AG04449 (cell line): ENCODE data around the gene SLAMF8.

Source experiments
- CTCF ChIA-PET: fragments of 350-600 bp; formaldehyde crosslinking; extraction: SDS; loops from one replicate; lab custom pipeline; 2021; ENCODE audit warnings: antibody characterized with exemption; lab: Yijun Ruan, JAX
- POLR2A ChIA-PET: fragments of 400-600, 350-600 bp; formaldehyde crosslinking; extraction: SDS; loops from one replicate; lab custom pipeline; 2020; ENCODE audit warnings: antibody characterized with exemption, inconsistent platforms; lab: Yijun Ruan, JAX
- DNase-seq: peaks from one replicate; pipeline ENCODE4 v3.0.0-alpha.2; 2010; ENCODE audit warnings: low read depth, low spot score
- H3K4me3 ChIP-seq: 2 replicates; pipeline ENCODE4 v1.5.1; 2011; ENCODE audit warnings: low read depth, mild to moderate bottlenecking, control low read depth, low read length
- TF ChIP-seq, protein P1 (sequence below): IDR thresholded peaks from one replicate; pipeline ENCODE4 v1.5.1; 2011; ENCODE audit warnings: mild to moderate bottlenecking, moderate library complexity, low read length, control low read depth, inconsistent platforms; ENCODE audit not compliant: insufficient read depth; ENCODE audit errors: missing control alignments

Gene SLAMF8

DNA sequence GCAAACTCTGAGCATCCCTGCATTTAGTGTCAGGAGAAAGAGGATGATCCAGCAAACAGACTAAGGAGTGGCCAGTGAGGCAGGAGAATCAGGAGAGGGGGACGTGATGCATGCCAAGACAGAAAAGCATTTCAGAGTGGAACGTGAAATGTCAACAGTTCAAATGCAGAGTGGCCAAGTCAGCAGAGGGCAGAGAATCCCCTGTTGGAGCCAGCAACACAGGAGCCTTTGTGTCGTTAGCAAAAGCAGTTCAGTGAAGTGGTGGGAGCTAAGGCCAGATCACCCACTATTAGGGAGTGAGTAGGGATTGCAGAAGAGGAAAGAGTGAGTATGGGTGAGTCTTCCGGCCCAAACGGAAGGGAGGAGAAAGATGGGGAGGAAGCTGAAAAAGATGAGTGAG is 31.1 kb upstream of the SLAMF8 start:
- ChIA-PET POLR2A (no interaction called here), CTCF (interaction anchor here (0.9 to 19.7 kb wide), 5 partner anchors 7 to 96 kb away, joined by 3 to 1007 read pairs (median 143); partner anchors contain the start of gene SLAMF8)
- H3K4me3 ChIP-seq: no peak overlapping the region
- TF ChIP-seq, protein P1, sequence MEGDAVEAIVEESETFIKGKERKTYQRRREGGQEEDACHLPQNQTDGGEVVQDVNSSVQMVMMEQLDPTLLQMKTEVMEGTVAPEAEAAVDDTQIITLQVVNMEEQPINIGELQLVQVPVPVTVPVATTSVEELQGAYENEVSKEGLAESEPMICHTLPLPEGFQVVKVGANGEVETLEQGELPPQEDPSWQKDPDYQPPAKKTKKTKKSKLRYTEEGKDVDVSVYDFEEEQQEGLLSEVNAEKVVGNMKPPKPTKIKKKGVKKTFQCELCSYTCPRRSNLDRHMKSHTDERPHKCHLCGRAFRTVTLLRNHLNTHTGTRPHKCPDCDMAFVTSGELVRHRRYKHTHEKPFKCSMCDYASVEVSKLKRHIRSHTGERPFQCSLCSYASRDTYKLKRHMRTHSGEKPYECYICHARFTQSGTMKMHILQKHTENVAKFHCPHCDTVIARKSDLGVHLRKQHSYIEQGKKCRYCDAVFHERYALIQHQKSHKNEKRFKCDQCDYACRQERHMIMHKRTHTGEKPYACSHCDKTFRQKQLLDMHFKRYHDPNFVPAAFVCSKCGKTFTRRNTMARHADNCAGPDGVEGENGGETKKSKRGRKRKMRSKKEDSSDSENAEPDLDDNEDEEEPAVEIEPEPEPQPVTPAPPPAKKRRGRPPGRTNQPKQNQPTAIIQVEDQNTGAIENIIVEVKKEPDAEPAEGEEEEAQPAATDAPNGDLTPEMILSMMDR: no peak
- DNase-seq: no peak

DNA sequence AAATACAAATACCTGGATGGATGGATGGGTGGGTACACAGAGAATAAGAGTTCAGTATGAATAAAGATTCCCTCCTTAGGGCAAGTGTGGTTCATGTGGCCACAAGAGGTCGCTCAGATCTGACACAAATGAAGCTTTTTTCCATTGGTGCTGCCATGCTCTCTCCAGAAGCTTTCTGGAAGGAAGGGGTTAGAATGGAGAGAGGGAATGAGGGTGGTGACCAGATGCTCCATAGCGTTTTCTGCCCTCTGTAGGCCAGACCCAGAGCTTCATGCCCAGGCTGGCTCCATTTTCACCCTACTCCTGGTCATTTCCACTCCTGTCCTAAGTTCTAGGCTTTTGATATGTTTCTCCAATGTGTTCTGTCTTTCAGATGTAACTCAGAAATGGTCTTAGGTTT is 27.8 kb upstream of the SLAMF8 start:
- no peak for DNase-seq
- TF ChIP-seq, protein P1: peak; percentile 55
- ChIA-PET CTCF (interaction anchor here (0.6 to 19.7 kb wide), 43 partner anchors 9 to 666 kb away, joined by 3 to 1007 read pairs (median 8); partner anchors contain the start of genes CFAP45, DUSP23, SLAMF8 and SLAMF9), POLR2A (interaction anchor here (0.5 to 0.9 kb wide), 3 partner anchors 70 to 92 kb away, joined by 3 read pairs; no protein-coding TSS in a partner anchor)
- H3K4me3 ChIP-seq: no peak overlapping the region

DNA sequence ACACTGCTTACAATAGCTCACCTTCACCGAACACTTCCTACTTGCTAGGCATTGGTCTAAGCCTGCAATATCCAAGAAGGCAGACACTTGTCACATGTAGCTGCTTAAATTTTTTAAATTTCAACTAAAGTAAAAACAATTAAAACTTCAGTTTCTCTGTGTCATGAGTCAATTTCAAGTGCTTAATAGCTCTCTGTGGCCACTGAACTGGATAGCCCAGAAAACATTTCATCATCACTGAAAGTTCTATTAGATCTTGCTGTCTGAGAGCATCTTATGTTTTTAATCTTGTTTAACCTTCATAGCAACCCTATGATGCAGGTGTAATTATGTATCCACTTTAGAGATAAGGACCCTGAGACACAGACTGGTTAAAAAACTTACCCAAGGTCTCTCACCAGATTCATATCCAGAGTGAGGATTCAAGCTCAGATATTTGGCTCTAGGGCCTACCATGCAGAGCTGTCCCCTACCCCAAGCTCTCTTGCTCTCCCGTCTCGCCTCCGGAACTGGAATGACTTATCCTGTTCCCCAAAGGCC is 27.2 kb upstream of the SLAMF8 start:
- CTCF ChIA-PET: interaction anchor here (0.6 to 19.7 kb wide), 41 partner anchors 9 to 666 kb away, joined by 3 to 1007 read pairs (median 8); partner anchors contain the start of genes CFAP45, DUSP23, SLAMF8 and SLAMF9
- no peak for DNase-seq
- no peak overlapping the region for H3K4me3 ChIP-seq
- TF ChIP-seq, protein P1: no peak
- POLR2A ChIA-PET: interaction anchor here (0.5 to 0.9 kb wide), 3 partner anchors 70 to 91 kb away, joined by 3 read pairs; no protein-coding TSS in a partner anchor

DNA sequence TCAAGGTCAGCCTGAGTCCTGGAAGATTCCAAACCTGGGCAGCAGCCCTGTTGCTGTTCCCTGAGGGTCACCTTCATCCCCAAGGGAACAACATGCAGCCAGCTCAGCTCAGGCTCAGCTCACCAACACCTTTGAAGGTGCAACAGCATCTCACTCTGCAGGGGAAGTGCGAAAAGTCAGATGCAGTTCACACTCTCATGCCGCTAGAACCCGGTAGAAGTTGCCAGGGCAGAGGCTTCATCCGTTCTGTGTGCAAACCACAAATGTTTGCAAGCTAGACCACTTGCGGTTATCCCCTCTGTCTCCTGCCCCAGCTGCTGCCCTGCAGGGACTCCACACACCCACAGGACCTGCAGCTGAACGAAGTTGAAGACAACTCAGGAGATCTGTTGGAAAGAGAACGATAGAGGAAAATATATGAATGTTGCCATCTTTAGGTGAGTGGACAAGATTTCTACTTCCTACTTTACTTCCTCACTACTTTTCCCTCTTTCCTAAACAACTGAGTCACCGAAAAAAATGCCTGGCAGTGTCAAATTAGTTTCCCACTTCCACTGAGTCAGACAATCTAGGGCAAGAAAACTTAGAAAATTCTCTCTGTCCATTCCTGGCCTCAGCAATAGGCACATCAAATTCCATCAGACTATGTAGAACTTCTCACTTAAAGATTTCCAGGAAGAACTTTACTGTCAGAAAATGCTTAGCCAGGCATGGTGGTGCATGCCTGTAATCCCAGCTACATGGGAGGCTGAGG is 26.3 kb upstream of the SLAMF8 start:
- no peak overlapping the region for H3K4me3 ChIP-seq
- no peak for DNase-seq
- TF ChIP-seq, protein P1: no peak
- POLR2A ChIA-PET: no interaction called here
- CTCF ChIA-PET: interaction anchor here (1.4 to 19.7 kb wide), 21 partner anchors 8 to 667 kb away, joined by 3 to 1007 read pairs (median 22); partner anchors contain the start of genes CFAP45, DUSP23 and SLAMF8

DNA sequence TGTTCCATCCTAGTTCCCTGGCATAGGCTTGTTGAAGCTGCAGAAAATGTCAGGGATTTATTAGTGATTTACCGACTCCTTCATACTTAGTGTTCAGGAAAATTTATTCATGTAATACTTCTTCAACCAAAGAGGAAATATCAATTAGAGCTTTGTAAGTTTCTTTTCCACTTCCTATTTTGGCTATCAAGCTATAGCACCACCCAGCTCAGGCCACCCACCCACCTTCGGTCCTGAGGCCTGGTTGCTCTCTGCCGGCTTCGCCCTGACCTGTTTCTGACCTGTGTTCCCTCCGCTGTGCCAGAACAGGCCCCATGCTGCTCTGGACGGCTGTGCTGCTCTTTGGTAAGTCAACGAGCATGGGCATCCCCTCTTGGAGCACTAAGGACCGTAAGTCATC is 24.6 kb upstream of the SLAMF8 start, which contains the start of gene FCRL6:
Gene FCRL6 (plus strand): TSS at position 250 of the 400 bp plus-strand sequence. CDS start 65 bp downstream, at position 315.
- ChIA-PET POLR2A (no interaction called here), CTCF (interaction anchor here (0.8 to 19.7 kb wide), 9 partner anchors 9 to 205 kb away, joined by 3 to 1007 read pairs (median 7); partner anchors contain the start of genes DUSP23 and SLAMF8)
- TF ChIP-seq, protein P1: no peak
- no peak within 1 kb of the TSS for H3K4me3 ChIP-seq
- no peak for DNase-seq
